ENCODE results near the gene BTBD2.

The BTBD2 gene

GRCh38 chr19:2015608-2015950, at the start of gene BTBD2:
Gene BTBD2, minus strand, starts transcription at chr19:2015714. Its CDS starts 11 bp downstream, at chr19:2015703.
- DNase-seq, result peak in 2 of 4 experiments; percentile 25

- no peak for DNase-seq
Measured at GRCh38 chr19:2064788-2065524, 49.4 kb upstream of the BTBD2 start.

GRCh38 chr19:2064395-2064787, 48.9 kb upstream of the BTBD2 start:
- DNase-seq, result no peak

GRCh38 chr19:2063824-2064223, 48.3 kb upstream of the BTBD2 start:
- DNase-seq, result no peak

- DNase-seq, result no peak
Measured at GRCh38 chr19:2062770-2063169, 47.3 kb upstream of the BTBD2 start.

GRCh38 chr19:2062389-2062729, 46.8 kb upstream of the BTBD2 start:
- no peak for DNase-seq

GRCh38 chr19:2061495-2062388, 46.2 kb upstream of the BTBD2 start:
- DNase-seq, result peak; percentile 99

GRCh38 chr19:2060884-2061494, 45.5 kb upstream of the BTBD2 start:
- DNase-seq, result no peak

- DNase-seq, result no peak
Measured at GRCh38 chr19:2059422-2060201, 44.1 kb upstream of the BTBD2 start.

- DNase-seq, result no peak
Measured at GRCh38 chr19:2058570-2059421, 43.3 kb upstream of the BTBD2 start.

GRCh38 chr19:2057484-2058469, 42.3 kb upstream of the BTBD2 start:
- no peak for DNase-seq

GRCh38 chr19:2056837-2057192, 41.3 kb upstream of the BTBD2 start:
- no peak for DNase-seq

- no peak for DNase-seq
Measured at GRCh38 chr19:2055931-2056836, 40.7 kb upstream of the BTBD2 start.

GRCh38 chr19:2054763-2055162, 39.2 kb upstream of the BTBD2 start:
- DNase-seq, result no peak

GRCh38 chr19:2053601-2054389, 38.3 kb upstream of the BTBD2 start:
- DNase-seq, result no peak

GRCh38 chr19:2051773-2052704, 36.5 kb upstream of the BTBD2 start:
- no peak for DNase-seq

GRCh38 chr19:2050991-2051772, 35.7 kb upstream of the BTBD2 start, which contains the start of gene MKNK2:
Gene MKNK2, minus strand, starts transcription at chr19:2051244. Its CDS starts 393 bp downstream, at chr19:2050851.
- DNase-seq, result peak; percentile 92 to 94 (median 92)

Data from activated CD4-positive, CD25-positive, alpha-beta regulatory T cell (primary cell).